Placental epithelial cell (primary cell): ENCODE measurements around the gene SMPX. TPM values are rescaled to one million over a fixed set of nuclear protein-coding genes. Genes with fewer than 3 reads are reported as not detected.

Experiments used
- total RNA-seq: library from RNA; depleted of rRNA; stranded (reverse); fragments of >200 nt; gene quantifications from 2 replicates; pipeline ENCODE4 v1.2.3, GENCODE V29; 2012

The SMPX gene
- not detected in 2 replicates for total RNA-seq

DNA sequence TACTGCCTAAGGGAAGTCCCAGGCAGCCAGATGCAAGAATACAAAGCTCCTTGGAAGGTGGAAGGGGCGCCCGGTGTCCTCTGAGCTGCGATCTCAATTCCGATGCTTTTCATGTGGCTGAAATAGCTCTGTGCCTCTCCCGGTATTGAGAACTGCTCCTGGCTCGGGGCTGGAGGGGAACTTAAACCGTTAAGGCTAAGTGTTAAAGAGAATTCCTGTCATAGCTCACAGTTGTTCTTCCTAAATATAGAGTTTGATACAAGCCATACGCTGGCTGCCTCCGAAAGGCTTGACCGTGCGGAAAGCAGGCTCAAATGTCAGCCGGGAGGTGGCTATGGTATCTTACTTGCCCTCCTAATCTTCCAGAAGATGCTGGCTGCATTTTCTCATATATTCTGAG lies at the start of gene SMPX:
SMPX (minus strand) TSS at position 157 of the 400 bp plus-strand sequence. CDS start 3,826 bp downstream, outside the sequence.

GRCh38 chrX:21658152-21658737 lies 99.7 kb downstream of the SMPX start, which contains the start of gene KLHL34:
TSS of gene KLHL34 (minus strand) at chrX:21658330. CDS start at chrX:21657788, 542 bp downstream.

Other genes with a start within 250 kb of the SMPX start
- 0.79 and 2.0 TPM in 2 replicates for gene KLHL34, start 99.8 kb downstream of the SMPX start, total RNA-seq
- 5.1 and 8.8 TPM in 2 replicates for gene MBTPS2, start 81.5 kb upstream of the SMPX start, total RNA-seq
- gene YY2, start 97.9 kb upstream of the SMPX start, total RNA-seq = 0.98 and 1.6 TPM in 2 replicates
- 141 and 221 TPM in 2 replicates for gene SMS, start 182.6 kb upstream of the SMPX start, total RNA-seq